Activated naive CD4-positive, alpha-beta T cell treated with anti-CD3 and anti-CD28 coated beads, Interleukin-2, amount 50 U/mL, for 72 hours (primary cell): ENCODE data around the gene CAMK2B. TPM values are rescaled to one million over a fixed set of nuclear protein-coding genes. Genes with fewer than 3 reads are reported as not detected.

Experiments
- ATAC-seq, 2 donors: fragments of 150-1000 bp; cut with Tn5 transposase; 2 replicates each; pipeline ENCODE4 v1.10.0; 2021; ENCODE audit warnings: mild to moderate bottlenecking in 2 of 2, moderate library complexity in 2 of 2
- DNase-seq, 2 donors: peaks; one replicate each; pipeline ENCODE4 v3.0.0; 2021 to 2022; ENCODE audit warnings: low spot score in 2 of 2
- H3K27ac Mint-ChIP-seq, 2 donors: one replicate each; pipeline ENCODE4 v1.8.0; 2022; ENCODE audit warnings: mild to moderate bottlenecking in 2 of 2, mixed read lengths in 2 of 2
- H3K36me3 Mint-ChIP-seq, 2 donors: one replicate each; pipeline ENCODE4 v1.8.0; 2022; ENCODE audit warnings: mixed read lengths in 2 of 2
- H3K9me3 Mint-ChIP-seq, 2 donors: one replicate each; pipeline ENCODE4 v1.8.0; 2022; ENCODE audit warnings: mixed read lengths in 2 of 2
- total RNA-seq, 2 donors: library from RNA; stranded (reverse); gene quantifications; one replicate each; pipeline ENCODE4 v1.2.3, GENCODE V29; 2022

Gene CAMK2B
- total RNA-seq, 2 donors from 2014 or later, result 0.32 to 2.1 TPM

GRCh38 chr7:44263326-44264082, 61.9 kb downstream of the CAMK2B start:
- no peak overlapping the region for H3K27ac Mint-ChIP-seq
- no peaks in the 10 kb centered on the region for H3K9me3 Mint-ChIP-seq
- no peak for DNase-seq
- H3K36me3 Mint-ChIP-seq, result no peaks in the 10 kb centered on the region
- no peak for ATAC-seq

GRCh38 chr7:44262031-44262430, 63.4 kb downstream of the CAMK2B start:
- Mint-ChIP-seq H3K27ac (no peak overlapping the region), H3K9me3 (no peaks in the 10 kb centered on the region), H3K36me3 (no peaks in the 10 kb centered on the region)
- DNase-seq (no peak), ATAC-seq (no peak)

GRCh38 chr7:44261240-44261639, 64.2 kb downstream of the CAMK2B start:
- peak overlapping the region; percentile 55 to 95 for H3K27ac Mint-ChIP-seq
- H3K9me3 Mint-ChIP-seq, result no peaks in the 10 kb centered on the region
- ATAC-seq, result no peak
- H3K36me3 Mint-ChIP-seq, result no peaks in the 10 kb centered on the region
- DNase-seq, result no peak

GRCh38 chr7:44259547-44260457, 65.6 kb downstream of the CAMK2B start:
- DNase-seq (no peak), ATAC-seq (no peak)
- H3K27ac Mint-ChIP-seq, result peak overlapping the region; percentile 50 to 95
- no peaks in the 10 kb centered on the region for H3K36me3 Mint-ChIP-seq
- H3K9me3 Mint-ChIP-seq, result peaks cover under 1 to 3% of the 10 kb centered on the region in 2 donors

- DNase-seq (no peak), ATAC-seq (no peak)
- Mint-ChIP-seq H3K9me3 (peaks cover 3 to 7% of the 10 kb centered on the region in 2 donors), H3K27ac (peak overlapping the region; percentile 95), H3K36me3 (no peaks in the 10 kb centered on the region)
Observed at GRCh38 chr7:44258865-44259546, 66.4 kb downstream of the CAMK2B start.

- peak in 1 of 2 donors; percentile 5 for ATAC-seq
- Mint-ChIP-seq H3K9me3 (peaks cover 3 to 7% of the 10 kb centered on the region in 2 donors), H3K36me3 (no peaks in the 10 kb centered on the region)
Observed at GRCh38 chr7:44258423-44258760, 67.0 kb downstream of the CAMK2B start.

GRCh38 chr7:44257618-44258422, 67.6 kb downstream of the CAMK2B start:
- Mint-ChIP-seq H3K27ac (peak overlapping the region; percentile 95), H3K36me3 (no peaks in the 10 kb centered on the region), H3K9me3 (peaks cover 3 to 7% of the 10 kb centered on the region in 2 donors)
- ATAC-seq, result peak; percentile 94 to 97
- peak; percentile 66 to 92 for DNase-seq

More at GRCh38 chr7:44258423-44258760, 67.0 kb downstream of the CAMK2B start:
- peak overlapping the region; percentile 95 for H3K27ac Mint-ChIP-seq
- DNase-seq, result no peak

- Mint-ChIP-seq H3K27ac (peak overlapping the region; percentile 95), H3K9me3 (peaks cover 3 to 7% of the 10 kb centered on the region in 2 donors), H3K36me3 (no peaks in the 10 kb centered on the region)
- DNase-seq, result no peak
- ATAC-seq, result no peak
Observed at GRCh38 chr7:44257213-44257612, 68.2 kb downstream of the CAMK2B start.

GRCh38 chr7:44256459-44256858, 68.9 kb downstream of the CAMK2B start:
- Mint-ChIP-seq H3K9me3 (peaks cover 3 to 7% of the 10 kb centered on the region in 2 donors), H3K27ac (peak overlapping the region in 1 of 2 donors; percentile 95), H3K36me3 (no peaks in the 10 kb centered on the region)
- DNase-seq (no peak), ATAC-seq (no peak)

- DNase-seq (no peak), ATAC-seq (no peak)
- peaks cover 3 to 7% of the 10 kb centered on the region in 2 donors for H3K9me3 Mint-ChIP-seq
- no peak overlapping the region for H3K27ac Mint-ChIP-seq
- no peaks in the 10 kb centered on the region for H3K36me3 Mint-ChIP-seq
Observed at GRCh38 chr7:44251881-44252280, 73.5 kb downstream of the CAMK2B start.

- no peak overlapping the region for H3K27ac Mint-ChIP-seq
- ATAC-seq, result no peak
- H3K9me3 Mint-ChIP-seq, result peaks cover 3 to 7% of the 10 kb centered on the region in 2 donors
- no peak for DNase-seq
- no peaks in the 10 kb centered on the region for H3K36me3 Mint-ChIP-seq
Observed at GRCh38 chr7:44251269-44251668, 74.1 kb downstream of the CAMK2B start.

- peaks cover 0 to 5% of the 10 kb centered on the region in 2 donors for H3K9me3 Mint-ChIP-seq
- H3K36me3 Mint-ChIP-seq, result no peaks in the 10 kb centered on the region
- no peak for DNase-seq
- no peak for ATAC-seq
- H3K27ac Mint-ChIP-seq, result peak overlapping the region in 1 of 2 donors; percentile 26
Observed at GRCh38 chr7:44249639-44250234, 75.7 kb downstream of the CAMK2B start.

GRCh38 chr7:44247868-44248651, 77.3 kb downstream of the CAMK2B start:
- no peaks in the 10 kb centered on the region for H3K36me3 Mint-ChIP-seq
- ATAC-seq (no peak), DNase-seq (no peak)
- H3K9me3 Mint-ChIP-seq, result no peaks in the 10 kb centered on the region
- H3K27ac Mint-ChIP-seq, result no peak overlapping the region

- H3K36me3 Mint-ChIP-seq, result no peaks in the 10 kb centered on the region
- DNase-seq (no peak), ATAC-seq (no peak)
- H3K27ac Mint-ChIP-seq, result no peak overlapping the region
- no peaks in the 10 kb centered on the region for H3K9me3 Mint-ChIP-seq
Observed at GRCh38 chr7:44246396-44247113, 78.8 kb downstream of the CAMK2B start.
